Hindlimb muscle (tissue), 1 donor: Measurements from ENCODE around the gene TREML4. TPM values are rescaled to one million over a fixed set of nuclear protein-coding genes. Genes with fewer than 3 reads are reported as not detected.
"Not testable (repeated sequence)": the region's sequence is repeated elsewhere in the genome, so short reads cannot be mapped to it uniquely, and the experiment has no call there.

Experiments
- DNase-seq: peaks from one replicate; pipeline ENCODE4 v3.0.0-alpha.2; 2013
- polyA plus RNA-seq: library from polyadenylated mRNA; unstranded; fragments of 120-200 nt; gene quantifications from one replicate; pipeline ENCODE4 v1.2.1, GENCODE V29; 2013; ENCODE audit not compliant: insufficient read length

Gene TREML4, protein sequence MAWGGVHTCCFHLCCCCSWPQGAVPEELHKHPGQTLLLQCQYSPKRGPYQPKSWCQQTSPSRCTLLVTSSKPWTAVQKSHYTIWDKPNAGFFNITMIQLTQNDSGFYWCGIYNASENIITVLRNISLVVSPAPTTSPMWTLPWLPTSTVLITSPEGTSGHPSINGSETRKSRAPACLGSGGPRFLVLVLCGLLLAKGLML
- not detected for polyA plus RNA-seq

- DNase-seq: no peak
These were observed at the start of gene TREML4 for GRCh38 chr6:41228096-41228495. Gene TREML4 (plus strand): TSS chr6:41228349. CDS start chr6:41228428, 79 bp downstream.

DNA sequence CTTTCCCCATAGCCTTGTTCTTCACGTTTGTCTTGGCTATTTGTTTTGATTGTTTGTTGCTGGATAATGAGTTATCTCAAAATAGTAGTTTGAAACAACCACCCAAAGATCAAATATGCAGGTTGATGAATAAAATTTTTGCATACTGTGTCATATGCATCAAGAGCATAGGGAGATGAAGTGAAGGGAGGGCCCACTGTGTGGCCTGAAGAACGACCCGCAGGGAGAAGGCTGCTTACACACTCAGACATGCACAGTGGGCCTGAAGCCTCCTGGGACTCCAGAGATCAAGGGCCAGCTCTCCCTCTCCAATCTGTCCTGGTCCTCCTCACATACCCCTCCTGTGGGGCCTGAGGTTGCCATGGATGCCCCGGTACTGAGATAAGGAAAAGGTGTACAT, 49.0 kb upstream of the TREML4 start:
- DNase-seq: no peak

GRCh38 chr6:41181566-41181965, 46.6 kb upstream of the TREML4 start:
- no peak for DNase-seq

DNA sequence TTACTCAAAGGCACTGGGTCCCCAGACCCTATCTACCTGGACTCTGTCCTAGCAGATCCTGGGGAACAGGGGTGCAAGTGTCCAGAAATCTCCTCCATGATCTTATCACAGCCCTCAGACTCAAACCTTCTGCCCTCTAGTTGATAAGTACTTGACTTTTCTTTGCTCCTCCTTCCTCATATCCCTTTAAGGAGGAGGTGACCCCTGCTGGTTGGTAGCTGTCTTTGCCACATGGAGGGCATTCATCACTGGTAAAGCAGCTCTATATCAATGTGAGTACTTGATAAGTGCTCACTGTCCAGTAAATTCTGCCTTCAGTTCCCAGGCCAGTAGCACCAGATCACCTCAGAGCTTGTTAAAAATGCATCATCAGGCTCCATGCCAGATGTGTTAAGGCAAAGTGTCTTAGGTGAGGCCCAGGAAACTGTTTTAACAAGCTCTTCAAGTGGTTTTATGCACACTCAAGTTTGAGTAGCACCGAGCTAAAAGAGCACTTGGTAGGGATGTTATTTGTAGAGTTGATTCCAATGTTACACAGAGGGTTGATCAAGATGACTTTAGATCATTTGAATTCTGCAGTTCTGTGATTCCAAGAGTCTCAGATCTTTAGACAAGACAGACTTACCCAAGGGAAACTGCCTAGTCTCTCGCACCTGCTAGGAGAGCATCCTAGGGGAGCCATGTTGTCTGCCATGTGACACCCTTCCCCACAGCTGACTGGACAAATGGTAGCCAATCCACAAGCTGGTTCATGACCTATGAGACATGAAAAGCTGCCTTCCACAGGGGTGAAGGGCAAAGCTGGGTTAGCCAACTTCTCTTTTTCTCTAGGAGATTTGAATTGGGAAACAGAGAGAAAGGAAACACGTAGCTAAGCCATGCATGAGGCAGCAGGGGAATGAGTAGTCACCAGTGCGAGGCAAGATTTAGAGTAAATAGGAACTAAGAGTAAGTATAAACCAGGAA, 45.8 kb upstream of the TREML4 start:
- no peak for DNase-seq

GRCh38 chr6:41184761-41185160, 43.4 kb upstream of the TREML4 start:
- DNase-seq: no peak

GRCh38 chr6:41186031-41186562, 42.1 kb upstream of the TREML4 start:
- no peak for DNase-seq

GRCh38 chr6:41187924-41188886, 39.9 kb upstream of the TREML4 start:
- DNase-seq: no peak

DNA sequence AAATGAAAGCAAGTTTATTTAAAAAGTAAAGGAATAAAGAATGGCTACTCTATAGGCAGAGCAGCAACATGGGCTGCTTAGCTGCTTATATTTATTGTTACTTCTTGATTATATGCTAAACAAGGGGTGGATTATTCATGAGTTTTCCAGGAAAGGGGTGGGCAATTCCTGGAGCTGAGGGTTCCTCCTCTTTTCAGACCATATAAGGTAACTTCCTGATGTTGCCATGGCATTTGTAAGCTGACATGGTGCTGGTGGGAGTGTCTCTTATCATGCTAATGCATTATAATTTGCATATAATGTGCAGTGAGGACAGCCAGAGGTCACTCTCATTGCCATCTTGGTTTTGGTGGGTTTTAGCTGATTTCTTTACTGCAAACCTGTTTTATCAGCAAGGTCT, 39.1 kb upstream of the TREML4 start:
- DNase-seq: not testable (repeated sequence)

GRCh38 chr6:41189967-41190366, 38.2 kb upstream of the TREML4 start:
- no peak for DNase-seq

GRCh38 chr6:41190791-41191190, 37.4 kb upstream of the TREML4 start:
- DNase-seq: no peak

DNA sequence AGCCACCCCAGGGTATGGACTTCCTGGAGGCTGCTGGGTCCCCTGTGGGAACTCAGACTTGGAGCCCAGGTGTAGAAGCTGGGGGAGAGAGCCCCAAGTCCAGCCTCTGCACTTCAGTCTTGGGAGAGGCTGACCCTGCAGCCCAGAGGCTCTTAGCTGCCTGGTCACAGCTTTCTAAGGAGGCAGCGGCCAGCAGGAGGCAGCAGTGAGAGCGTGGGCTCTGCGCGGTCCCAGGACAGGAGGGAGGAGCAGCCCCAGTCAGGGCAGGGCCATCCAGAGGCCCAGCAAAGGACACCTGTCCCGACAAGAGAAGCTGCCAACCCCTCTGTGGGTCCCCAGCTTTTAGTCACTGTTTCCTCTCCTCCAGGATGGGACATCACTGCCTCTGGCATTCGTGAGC, 36.6 kb upstream of the TREML4 start:
- no peak for DNase-seq

GRCh38 chr6:41193171-41193734, 34.9 kb upstream of the TREML4 start:
- no peak for DNase-seq

DNA sequence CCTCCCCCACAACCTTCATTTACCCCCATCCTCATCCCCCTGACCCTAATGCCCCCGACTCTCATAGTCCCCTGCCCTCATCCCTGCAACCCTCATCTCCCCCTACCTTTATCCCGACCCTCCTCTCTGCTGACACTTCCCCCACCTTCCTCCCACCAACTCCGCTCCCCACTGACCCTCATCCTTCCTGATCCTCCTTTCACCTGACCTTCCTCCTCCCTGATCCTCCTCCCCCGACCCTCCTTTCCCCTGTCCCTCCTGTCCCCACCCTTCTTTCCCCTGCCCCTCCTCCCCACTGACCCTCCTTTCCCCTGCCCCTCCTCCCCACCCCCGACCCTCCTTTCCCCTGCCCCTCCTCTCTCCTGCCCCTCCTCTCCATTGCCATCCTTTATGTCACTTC, 34.3 kb upstream of the TREML4 start:
- no peak for DNase-seq

- no peak for DNase-seq
These were observed 33.8 kb upstream of the TREML4 start for GRCh38 chr6:41194386-41194785.

- no peak for DNase-seq
These were observed 30.9 kb upstream of the TREML4 start for GRCh38 chr6:41197234-41197633.

DNA sequence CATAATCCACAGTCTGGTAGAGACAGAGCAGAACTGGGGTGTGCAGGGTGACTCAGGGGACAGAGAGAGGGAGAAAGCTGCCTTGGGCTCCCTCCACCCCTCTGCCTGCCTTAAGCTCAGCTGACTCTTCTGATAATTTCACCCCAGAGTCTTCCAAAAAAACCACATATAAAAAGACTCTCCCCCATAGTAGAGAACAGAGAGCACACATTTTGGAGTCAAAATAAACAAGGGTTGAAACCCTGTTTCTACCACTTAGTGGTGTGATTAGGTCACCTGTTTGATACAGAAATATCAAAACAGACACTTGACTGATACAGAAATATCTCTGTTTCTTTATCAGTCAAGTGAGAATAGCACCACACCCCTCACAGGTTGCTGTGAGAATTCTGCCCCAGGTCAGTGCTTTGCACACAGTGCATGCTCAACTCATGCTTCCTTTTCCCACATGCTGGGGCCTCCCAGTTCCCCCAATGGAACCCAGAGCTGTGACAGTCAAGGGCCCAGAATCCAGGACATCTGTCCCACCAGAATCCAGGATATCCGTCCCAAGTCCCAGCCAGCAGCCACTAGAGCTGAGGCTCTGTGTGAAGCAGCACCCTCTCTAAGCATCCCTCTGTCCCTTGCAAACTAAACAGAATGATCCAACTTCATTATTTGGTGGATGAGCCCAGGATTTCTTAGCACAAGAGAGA, 28.4 kb upstream of the TREML4 start:
- no peak for DNase-seq

DNA sequence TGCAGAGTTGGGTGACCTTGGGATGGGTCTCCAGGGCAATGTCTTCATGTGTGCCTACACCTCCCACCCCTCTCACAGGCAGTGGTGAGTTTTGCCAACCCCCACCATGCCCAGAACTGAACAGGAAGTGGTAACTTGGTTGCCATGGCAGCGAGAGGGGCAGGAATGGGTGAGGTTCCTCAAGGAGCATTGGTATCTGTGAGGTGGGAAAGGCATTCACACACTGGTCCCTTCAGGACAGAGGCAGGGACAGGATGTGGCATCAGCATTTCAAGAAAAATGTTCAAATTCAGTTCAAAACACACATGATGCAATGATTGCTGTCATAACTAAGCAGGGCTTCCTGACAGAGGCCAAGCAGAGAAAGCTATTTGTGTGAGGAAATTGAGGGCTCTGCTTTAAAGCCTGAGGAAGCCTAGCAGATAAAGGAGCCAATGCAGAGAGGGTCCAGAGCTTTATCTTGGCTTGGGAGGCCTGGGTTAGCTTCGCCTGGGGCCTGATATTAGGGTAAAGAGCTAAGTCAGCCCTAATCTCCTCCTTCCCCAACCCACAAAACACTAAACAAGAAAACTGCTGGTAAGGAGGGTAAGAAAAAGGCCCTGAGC, 27.8 kb upstream of the TREML4 start:
- no peak for DNase-seq

- no peak for DNase-seq
These were observed 27.0 kb upstream of the TREML4 start, which contains the start of gene TREML2 for GRCh38 chr6:41200901-41201763. Gene TREML2 (minus strand): TSS chr6:41201149. CDS start chr6:41201008, 141 bp downstream.

GRCh38 chr6:41201764-41202173, 26.4 kb upstream of the TREML4 start:
- DNase-seq: no peak

DNA sequence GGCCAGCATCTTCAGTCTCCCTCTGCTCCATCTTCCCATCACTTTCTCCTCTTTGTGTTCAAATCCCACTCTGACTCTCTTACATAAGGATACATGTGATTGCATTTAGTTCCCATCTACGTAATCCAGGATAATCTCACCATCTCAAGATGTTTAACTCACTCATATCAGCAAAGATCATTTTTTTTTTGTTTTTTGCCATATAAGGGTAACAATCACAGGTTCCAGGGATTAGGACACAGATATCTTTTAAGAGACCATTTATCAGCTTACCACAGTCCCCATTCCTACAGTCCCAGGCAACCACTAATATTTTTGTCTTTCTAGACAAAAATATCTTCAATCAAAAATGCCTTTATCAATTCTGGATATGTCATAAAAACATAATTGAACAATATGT, 24.0 kb upstream of the TREML4 start:
- no peak for DNase-seq
